Measurements from ENCODE around the gene ARHGEF40.

GRCh38 chr14:21083565-21084325, 13.6 kb downstream of the ARHGEF40 start:
- TF ChIP-seq EZH2 (IDR thresholded peaks at IDR 0.05; ENCODE audit: insufficient read depth, poor library complexity, severe bottlenecking) = no peak
- no peak for TF ChIP-seq EZH2phosphoT487 (IDR thresholded peaks at IDR 0.05; ENCODE audit: insufficient read depth, low read depth)

Data from GM23248 (cell line).